GM18499 (cell line): ENCODE results near the gene TTC23.
A peak's percentile ranks its signal among the peaks of the same experiment; 100 is the strongest.
"Not testable (repeated sequence)": the region's sequence is repeated elsewhere in the genome, so short reads cannot be mapped to it uniquely, and the experiment has no call there.

Experiments used
- ATAC-seq: cut with Tn5 transposase; IDR thresholded peaks from one replicate; pipeline ENCODE4 v1.9.1; 2021; ENCODE audit warnings: moderate number of reproducible peaks; ENCODE audit not compliant: insufficient read depth, unreplicated experiment

TTC23 gene

DNA sequence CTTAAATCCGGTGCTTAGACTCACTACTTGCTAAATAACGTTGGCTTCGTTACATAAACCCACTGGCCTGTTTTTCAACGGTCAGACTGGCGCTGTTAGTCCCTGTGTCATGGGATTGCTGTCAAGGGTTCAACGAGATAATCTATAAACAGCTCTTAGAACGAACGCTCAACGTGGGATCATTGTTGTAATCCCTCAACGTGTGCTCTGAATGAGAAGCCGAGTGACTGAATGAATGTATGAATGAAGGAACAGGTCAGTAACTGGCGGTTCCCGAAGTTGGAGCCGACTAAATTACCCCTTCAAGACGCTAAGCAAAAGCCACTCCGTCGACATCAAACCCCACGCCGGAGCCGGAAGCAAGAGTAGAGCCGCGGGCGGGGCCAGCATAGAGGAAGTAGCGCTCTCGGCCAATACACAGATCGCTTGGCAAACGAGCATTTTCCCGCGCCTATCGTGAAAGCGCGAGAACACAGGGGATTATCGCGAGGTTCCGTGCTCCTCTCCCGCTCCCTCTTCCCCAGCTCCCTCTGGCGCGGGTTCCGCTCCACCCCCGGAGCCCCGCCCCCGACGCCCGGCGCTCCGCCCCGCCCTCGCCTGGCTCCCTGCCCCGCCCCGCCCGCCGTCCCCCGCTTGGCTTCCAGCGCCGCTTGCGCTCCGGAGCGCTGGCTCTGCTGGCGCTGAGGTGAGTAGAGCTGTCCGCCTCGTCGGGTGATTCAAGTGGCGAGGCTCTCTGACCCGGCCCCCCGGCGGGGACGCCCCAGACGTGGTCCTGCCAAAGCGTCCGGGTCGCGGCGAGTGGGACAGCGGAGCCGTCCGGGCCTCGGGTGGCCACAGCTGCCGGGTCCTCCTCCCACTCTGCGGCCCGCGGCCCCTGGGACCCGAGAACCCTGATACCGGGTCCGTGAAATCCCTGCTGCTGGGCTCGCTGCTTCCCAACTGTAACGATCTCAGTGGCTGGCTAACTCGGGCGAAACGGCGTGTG is 1.8 kb upstream of the TTC23 start, which contains the start of gene LRRC28:
Gene LRRC28 (plus strand): TSS at position 625 of the 985 bp plus-strand sequence. CDS start 4,477 bp downstream, outside the sequence.
- ATAC-seq = peak; percentile 93

- ATAC-seq = no peak
These were observed 1.1 kb upstream of the TTC23 start for GRCh38 chr15:99250494-99250856.

- ATAC-seq = no peak
These were observed 620 bp upstream of the TTC23 start for GRCh38 chr15:99250001-99250400.

DNA sequence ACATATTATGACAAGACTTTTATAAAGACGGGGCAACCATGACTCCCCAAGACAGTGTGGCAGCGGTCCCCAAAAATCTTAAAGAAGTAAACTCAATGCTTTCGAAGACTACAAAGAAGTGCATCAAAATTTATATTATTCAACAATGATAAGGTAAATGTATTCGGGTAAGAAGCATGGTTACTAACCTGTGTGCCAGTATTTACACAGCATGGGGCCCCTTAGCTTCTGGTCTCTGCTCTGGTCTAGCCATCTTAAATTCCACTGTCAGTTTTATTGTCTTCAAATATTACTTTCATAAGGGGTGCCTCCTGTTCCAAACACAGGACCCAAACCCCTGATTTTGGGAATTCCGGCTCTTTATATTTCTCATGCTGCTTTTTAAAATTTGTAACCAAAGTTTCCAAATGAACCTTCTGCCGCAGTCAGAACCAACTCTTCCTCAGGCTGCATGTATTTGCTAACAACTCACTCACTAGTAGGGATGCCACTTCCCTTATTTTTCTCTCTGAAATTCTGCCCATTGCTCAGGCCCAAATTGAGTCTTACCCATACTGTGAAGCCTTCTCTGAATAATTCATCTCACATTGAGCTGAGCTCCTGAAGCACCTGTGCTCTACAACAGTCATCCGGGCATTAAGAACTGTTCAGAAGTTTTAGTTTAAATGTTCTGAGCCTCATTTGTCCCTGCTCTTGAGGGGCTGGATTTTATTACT is 1.2 kb downstream of the TTC23 start:
- no peak for ATAC-seq

- no peak for ATAC-seq
These were observed 2.3 kb downstream of the TTC23 start for GRCh38 chr15:99247062-99247461.

DNA sequence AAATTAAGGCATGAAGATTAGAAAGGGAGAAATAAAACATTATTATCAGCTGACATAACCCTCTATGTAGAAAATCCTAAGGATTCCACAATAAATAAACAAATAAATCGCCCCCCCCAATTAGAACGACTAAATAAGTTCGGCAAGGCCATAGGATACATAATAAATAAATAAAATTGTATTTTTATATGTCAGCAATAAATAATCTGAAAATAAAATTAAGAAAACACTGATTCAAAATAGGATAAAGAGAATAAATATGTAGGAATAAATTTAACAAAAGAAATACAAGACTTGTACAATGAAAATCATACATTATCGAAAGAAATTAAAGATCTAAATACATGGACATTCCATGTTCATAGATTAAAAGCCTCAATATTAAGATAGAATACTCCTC is 5.1 kb downstream of the TTC23 start:
- no peak for ATAC-seq

DNA sequence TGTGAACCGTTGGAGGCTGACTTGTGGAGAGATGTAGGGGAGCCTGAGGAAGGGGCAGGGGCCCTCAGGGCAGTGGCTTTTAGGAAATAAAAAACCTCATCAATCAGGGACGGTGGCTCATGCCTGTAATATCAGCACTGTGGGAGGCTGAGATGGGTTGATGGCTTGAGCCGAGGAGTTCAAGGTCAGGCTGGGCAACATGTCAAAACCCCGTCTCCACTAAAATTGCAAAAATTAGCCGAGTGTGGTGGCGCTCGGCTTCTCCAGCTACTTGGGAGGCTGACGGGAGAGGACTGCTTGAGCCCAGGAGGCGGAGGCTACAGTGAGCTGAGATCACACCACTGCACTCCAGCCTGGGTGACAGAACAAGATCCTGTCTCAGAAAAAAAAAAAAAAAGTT is 7.6 kb downstream of the TTC23 start:
- ATAC-seq = no peak

GRCh38 chr15:99239545-99240198 is 9.7 kb downstream of the TTC23 start:
- ATAC-seq = peak; percentile 73

DNA sequence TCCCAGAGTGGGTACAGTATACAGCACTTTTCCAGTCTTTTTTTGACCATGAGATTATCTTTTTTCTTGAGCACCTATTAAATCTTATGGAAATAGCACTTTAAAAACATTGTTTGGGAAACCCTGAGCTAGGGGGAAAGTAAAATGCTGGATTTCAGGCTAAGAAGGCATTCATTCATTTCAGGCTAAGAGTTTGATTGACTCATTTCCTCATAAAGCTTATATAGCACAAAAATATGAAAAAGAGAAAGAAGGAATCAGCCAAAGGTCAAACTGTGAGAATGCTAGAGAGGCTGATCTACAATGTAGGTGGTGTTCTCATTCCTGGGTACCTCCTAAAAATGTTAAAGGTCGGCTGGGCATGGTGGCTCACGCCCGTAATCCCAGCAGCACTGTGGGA is 10.5 kb downstream of the TTC23 start:
- no peak for ATAC-seq

DNA sequence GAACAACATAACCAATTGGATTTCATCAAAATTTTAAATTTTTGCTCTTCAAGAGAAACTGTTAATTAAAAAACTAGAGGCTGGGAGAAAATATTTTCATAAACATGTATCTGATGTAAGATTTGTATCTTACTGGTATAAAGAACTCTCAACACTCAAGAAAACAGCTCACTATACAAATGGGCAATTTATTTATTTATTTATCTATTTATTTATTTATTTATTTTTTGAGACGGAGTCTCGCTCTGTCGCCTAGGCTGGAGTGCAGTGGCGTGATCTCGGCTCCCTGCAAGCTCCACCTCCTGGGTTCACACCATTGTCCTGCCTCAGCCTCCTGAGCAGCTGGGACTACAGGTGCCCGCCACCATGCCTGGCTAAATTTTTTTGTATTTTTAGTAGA is 15.2 kb downstream of the TTC23 start:
- not testable (repeated sequence) for ATAC-seq

DNA sequence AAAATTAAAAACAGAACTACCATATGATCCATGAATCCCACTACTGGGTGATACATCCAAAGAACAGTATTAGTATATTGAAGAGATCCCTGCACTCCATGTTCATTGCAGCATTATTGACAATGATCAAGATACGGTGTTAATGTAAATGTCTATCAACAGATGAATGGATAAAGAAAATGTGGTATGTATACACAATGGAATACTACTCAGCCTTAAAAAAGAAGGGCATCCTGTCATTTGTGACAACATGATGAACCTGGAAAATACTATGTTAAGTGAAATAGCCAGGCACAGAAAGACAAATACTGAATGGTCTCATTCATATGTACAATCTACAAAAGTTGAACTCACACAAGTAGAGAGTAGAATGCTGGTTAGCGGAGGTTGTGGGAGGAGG is 16.6 kb downstream of the TTC23 start:
- ATAC-seq = no peak

DNA sequence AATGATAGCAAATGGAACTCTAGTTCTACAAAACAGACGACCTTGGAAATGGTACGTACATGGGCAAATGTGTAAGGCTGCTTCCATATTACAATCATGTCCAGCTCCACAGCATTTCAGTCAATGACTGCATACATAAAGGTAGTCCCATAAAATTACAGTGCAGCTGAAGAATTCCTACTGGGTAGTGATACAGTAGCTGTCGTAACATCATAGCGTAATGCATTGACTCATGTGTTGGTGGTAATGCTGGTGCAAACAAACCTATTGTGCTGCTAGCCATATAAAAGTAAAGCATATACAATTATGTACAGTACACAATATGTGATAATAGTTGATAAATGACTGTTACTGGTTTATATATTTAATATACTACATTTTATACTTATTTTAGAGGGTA is 18.5 kb downstream of the TTC23 start:
- ATAC-seq = no peak

DNA sequence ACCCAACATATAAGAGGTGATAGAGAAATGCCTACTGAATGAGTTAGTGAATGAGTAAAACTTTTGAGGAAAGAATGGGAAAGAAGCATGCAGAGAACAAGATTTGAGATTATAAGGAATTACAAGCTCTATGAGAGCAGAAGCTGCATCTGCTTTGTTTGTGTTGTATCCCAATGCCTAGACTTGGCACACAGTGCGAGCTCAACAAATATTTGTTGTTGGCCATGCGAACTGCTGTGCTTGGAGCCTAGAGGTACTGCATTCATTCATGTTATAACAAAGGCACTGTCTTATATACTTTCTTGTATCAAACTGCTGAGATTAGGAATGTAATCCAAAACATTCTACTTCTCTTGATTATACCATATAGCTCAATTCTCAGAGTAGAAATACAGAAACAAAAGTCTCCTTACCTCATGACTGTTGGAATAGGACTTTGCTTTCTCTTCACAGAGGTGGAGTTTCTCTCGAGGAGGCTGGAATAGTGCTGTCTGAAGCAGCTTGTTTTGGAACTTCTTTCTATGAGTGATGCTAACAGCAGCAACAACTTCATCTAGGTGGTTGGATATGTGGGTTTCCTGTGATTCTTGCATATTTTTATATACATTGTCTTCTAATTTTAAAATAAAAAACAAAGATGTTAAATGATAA is 21.1 kb downstream of the TTC23 start:
- ATAC-seq = no peak

DNA sequence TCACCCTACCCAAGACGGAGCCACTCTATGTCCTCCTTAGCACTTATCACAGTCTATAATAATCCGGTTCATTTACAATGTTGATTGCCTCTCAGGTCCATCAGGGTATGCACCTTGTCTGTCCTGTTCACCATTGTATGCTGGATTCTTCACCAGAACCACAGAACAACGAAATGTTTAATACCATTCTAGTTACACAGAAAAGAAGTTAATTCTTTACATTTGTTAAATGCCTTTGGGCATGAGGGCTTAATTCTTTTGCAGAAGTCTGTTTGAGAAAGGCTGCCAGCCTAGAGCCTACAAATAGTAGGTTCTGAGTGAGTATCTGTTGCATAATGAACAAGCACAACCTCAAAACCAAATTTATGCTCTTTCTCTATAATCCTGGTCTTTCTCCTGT is 22.6 kb downstream of the TTC23 start:
- ATAC-seq = no peak

GRCh38 chr15:99224372-99225214 is 24.8 kb downstream of the TTC23 start:
- ATAC-seq = no peak

DNA sequence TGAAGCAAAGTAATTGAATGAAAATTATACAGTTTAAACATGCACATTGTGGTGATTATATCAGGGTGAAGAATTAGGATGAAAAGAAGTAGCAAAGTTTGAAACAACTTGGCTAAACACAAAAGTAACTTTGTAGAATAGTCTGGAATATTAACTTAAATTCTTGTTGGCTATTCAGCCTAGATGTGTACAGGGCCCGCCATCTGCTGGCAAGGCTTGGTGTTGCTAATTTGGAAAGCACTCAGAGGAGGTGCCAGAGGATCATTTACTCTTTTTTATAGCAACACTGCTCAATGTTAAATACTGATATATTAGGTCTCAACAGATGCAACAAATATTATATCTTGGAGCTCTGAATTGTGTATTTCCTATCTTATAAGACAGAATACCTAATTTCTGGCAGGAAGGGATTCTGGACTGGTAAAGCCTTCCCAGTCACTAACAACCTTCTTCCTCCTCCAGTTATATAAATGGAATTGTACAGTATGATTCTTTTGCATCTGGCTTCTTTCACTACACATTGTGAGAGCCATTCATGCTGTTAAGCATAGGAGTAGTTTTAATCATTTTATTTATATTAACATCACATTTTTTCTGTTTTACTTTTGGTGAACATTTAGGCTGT is 36.1 kb downstream of the TTC23 start:
- ATAC-seq = no peak

DNA sequence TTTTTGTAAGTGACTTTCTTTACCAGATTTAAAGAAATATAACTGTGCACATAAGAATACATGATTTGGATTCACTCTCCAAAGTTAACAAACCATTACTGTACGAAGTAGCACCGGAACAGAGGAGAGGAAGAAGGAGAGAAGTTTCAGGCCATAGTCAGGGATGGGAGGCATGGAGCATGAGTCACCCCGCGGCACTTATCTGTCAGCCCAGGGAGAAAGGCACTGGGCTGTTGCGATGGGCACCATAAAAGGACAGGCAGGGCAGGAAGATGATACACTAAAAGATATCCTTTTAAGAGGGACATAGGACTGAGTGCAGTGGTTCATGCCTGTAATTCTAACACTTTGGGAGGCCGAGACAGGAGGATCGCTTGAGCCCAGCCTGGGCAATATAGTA is 37.0 kb downstream of the TTC23 start:
- ATAC-seq = no peak

- ATAC-seq = no peak
These were observed 37.5 kb downstream of the TTC23 start for GRCh38 chr15:99211926-99212325.

DNA sequence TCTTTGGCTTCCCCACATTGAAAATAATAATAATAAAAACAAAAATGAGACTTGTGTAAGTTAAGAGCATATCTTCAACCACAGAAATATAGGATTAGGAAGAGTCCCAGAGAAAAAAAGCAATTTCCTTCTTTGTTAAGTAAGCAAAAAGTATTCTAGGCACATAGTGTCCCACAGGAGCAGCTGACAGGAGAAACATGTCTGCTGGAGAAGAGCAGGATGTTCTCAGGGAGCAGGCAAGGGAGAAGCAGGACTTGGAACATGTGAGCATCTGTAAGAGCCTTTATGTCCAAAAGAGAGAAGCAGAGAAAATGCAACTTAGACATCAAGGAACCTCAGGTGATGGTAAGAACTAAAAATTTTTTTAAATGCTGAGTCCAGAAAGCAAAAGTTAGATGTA is 39.0 kb downstream of the TTC23 start:
- no peak for ATAC-seq
